Measurements from ENCODE around the gene SLC6A4. TPM values are rescaled to one million over a fixed set of nuclear protein-coding genes. Genes with fewer than 3 reads are reported as not detected.

SLC6A4 gene
- total and polyA plus RNA-seq, 7 experiments from 2014 or later: 0.05 to 0.10 (median 0.09) TPM; not detected in 4

DNA sequence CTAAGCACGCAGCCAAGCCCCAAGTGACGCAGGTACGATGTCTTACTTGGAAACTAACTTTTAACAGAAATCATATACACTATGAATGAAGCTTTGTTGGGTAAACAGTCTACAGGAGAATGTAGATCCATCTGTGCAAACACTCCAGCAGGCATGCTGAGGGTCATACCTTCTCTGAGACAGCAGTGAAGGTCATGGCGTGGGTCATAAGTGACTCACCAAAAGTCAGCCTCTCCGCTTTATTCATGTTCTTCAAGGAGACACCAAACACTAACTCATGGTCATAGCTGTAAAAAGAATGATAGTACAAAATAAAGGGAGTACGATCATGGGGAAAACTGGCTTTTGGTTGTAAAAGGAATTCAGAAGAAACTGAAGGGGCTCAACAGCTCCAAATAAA lies 35.6 kb upstream of the SLC6A4 start:
- Mint-ChIP-seq H3K27me3 (no peaks in the 10 kb centered on the region), H3K36me3 (peaks cover 25 to 70% (median 51%) of the 10 kb centered on the region in 5 donors), H3K4me1 (peaks cover 0 to 5% (median 0%) of the 10 kb centered on the region in 7 donors), H3K4me3 (no peak overlapping the region), H3K27ac (no peak overlapping the region), H3K9me3 (no peaks in the 10 kb centered on the region)
- Histone ChIP-seq H3K4me1 (ENCODE audit: control insufficient read depth in 2 of 2, insufficient read depth in 2 of 2, low read length in 2 of 2) (no peaks in the 10 kb centered on the region), H3K27me3 (ENCODE audit: control insufficient read depth in 2 of 2, insufficient read depth in 2 of 2, low read length in 2 of 2) (no peaks in the 10 kb centered on the region), H3K27ac (ENCODE audit: low read depth, low read length) (no peak overlapping the region), H3K4me3 (ENCODE audit: low read length) (no peak overlapping the region), H3K36me3 (ENCODE audit: control insufficient read depth in 2 of 3, insufficient read depth in 3 of 3, low read length in 3 of 3) (peaks cover 15 to 69% (median 17%) of the 10 kb centered on the region in 3 experiments), H3K9me3 (ENCODE audit: control insufficient read depth in 2 of 3, low read length in 3 of 3) (no peaks in the 10 kb centered on the region)
- ChIA-PET POLR2A (no interaction called here), CTCF (interaction anchor here (1.0 kb wide), 1 partner anchor 66 kb away, joined by 4 read pairs; no protein-coding TSS in a partner anchor)
- intact Hi-C loops (cut with micrococcal nuclease): loop anchor here in 1 of 2 donors (2.0 kb wide), 1 partner anchor 66 kb away; no protein-coding TSS in a partner anchor
- no peak for ATAC-seq
- no peak for DNase-seq

DNA sequence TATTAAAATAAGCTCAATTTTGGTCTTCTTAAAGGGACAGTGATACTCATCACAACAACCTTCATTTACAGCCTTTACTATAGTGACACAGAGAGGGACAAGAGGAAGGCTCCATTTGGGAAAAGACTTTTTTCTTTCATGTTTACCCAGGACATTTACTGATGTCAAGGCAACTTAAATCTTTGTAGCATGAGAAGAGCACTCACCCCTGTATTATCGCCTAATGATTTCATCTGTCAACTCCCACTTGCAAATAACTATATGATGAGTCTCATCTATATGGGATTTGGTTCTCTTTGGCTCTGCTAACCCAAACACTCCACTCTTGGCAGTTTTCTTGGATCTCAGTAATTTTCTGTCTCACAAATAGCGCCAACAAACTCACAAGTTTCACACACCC lies 32.1 kb upstream of the SLC6A4 start:
- no peaks in the 10 kb centered on the region for H3K9me3 Mint-ChIP-seq
- intact Hi-C loops (cut with micrococcal nuclease): no loop called here
- peaks cover 16 to 65% (median 38%) of the 10 kb centered on the region in 5 donors for H3K36me3 Mint-ChIP-seq
- H3K4me1 ChIP-seq (ENCODE audit: control insufficient read depth in 2 of 2, insufficient read depth in 2 of 2, low read length in 2 of 2): no peaks in the 10 kb centered on the region
- no peak overlapping the region for H3K4me3 ChIP-seq (ENCODE audit: low read length)
- H3K4me1 Mint-ChIP-seq: no peaks in the 10 kb centered on the region
- no peak overlapping the region for H3K27ac ChIP-seq (ENCODE audit: low read depth, low read length)
- POLR2A ChIA-PET: no interaction called here
- peaks cover 10 to 78% (median 15%) of the 10 kb centered on the region in 3 experiments for H3K36me3 ChIP-seq (ENCODE audit: control insufficient read depth in 2 of 3, insufficient read depth in 3 of 3, low read length in 3 of 3)
- H3K9me3 ChIP-seq (ENCODE audit: control insufficient read depth in 2 of 3, low read length in 3 of 3): no peaks in the 10 kb centered on the region
- peak overlapping the region in 2 of 9 donors; percentile 37 to 49 for H3K27ac Mint-ChIP-seq
- no peaks in the 10 kb centered on the region for H3K27me3 Mint-ChIP-seq
- CTCF ChIA-PET: interaction anchor here (1.2 kb wide), 1 partner anchor 169 kb away, joined by 4 read pairs; no protein-coding TSS in a partner anchor
- ATAC-seq: no peak
- no peaks in the 10 kb centered on the region for H3K27me3 ChIP-seq (ENCODE audit: control insufficient read depth in 2 of 2, insufficient read depth in 2 of 2, low read length in 2 of 2)
- DNase-seq: no peak
- no peak overlapping the region for H3K4me3 Mint-ChIP-seq

DNA sequence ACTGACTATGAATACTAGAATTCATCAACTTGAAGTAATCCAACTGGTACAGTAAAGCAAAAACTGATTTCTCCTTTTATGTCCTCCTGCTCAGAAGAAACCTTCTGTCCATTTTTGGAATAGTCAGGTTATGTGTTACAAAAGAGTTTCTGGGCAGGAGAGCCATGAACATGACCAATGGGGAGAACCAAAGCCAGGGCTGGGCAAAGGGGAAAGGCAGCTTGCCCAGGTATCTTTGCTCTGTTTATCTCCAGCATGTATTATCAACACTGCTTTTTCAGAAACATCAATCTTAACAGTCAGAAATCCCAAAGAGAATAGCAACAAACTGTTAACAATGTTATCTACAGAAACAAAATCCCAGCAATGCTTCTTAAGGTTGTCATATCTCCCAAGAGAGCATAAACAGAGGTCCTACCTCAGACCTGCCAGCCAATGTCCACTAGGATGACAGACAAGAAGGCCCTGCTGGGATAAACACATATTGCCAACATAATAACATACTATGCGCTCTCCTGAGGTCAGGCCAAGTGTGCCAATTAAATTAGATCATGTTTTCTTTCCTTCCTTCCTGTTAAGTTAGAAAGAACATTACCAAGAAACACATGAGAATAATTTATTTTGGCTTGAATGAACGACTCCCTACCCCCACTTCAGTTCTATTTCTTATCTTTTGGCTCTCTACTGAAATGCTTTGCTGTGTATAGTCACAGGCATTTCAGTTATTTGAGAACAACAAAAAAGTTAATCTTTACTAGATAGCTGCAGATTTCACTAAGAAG lies 28.2 kb upstream of the SLC6A4 start:
- H3K27ac ChIP-seq (ENCODE audit: low read depth, low read length): no peak overlapping the region
- no peak overlapping the region for H3K4me3 Mint-ChIP-seq
- intact Hi-C loops (cut with micrococcal nuclease): no loop called here
- POLR2A ChIA-PET: interaction anchor here (0.6 kb wide), 1 partner anchor 72 kb away, joined by 3 read pairs; no protein-coding TSS in a partner anchor
- no peak overlapping the region for H3K4me3 ChIP-seq (ENCODE audit: low read length)
- H3K4me1 Mint-ChIP-seq: peaks cover 0 to 8% (median 2%) of the 10 kb centered on the region in 7 donors
- H3K4me1 ChIP-seq (ENCODE audit: control insufficient read depth in 2 of 2, insufficient read depth in 2 of 2, low read length in 2 of 2): no peaks in the 10 kb centered on the region
- ATAC-seq (no peak), DNase-seq (no peak)
- H3K27me3 Mint-ChIP-seq: no peaks in the 10 kb centered on the region
- CTCF ChIA-PET: interaction anchor here (0.5 kb wide), 1 partner anchor 481 kb away, joined by 3 read pairs; no protein-coding TSS in a partner anchor
- H3K9me3 Mint-ChIP-seq: no peaks in the 10 kb centered on the region
- H3K27me3 ChIP-seq (ENCODE audit: control insufficient read depth in 2 of 2, insufficient read depth in 2 of 2, low read length in 2 of 2): no peaks in the 10 kb centered on the region
- peaks cover 7 to 64% (median 17%) of the 10 kb centered on the region in 3 experiments for H3K36me3 ChIP-seq (ENCODE audit: control insufficient read depth in 2 of 3, insufficient read depth in 3 of 3, low read length in 3 of 3)
- H3K9me3 ChIP-seq (ENCODE audit: control insufficient read depth in 2 of 3, low read length in 3 of 3): no peaks in the 10 kb centered on the region
- H3K27ac Mint-ChIP-seq: no peak overlapping the region
- peaks cover 13 to 69% (median 37%) of the 10 kb centered on the region in 5 donors for H3K36me3 Mint-ChIP-seq

DNA sequence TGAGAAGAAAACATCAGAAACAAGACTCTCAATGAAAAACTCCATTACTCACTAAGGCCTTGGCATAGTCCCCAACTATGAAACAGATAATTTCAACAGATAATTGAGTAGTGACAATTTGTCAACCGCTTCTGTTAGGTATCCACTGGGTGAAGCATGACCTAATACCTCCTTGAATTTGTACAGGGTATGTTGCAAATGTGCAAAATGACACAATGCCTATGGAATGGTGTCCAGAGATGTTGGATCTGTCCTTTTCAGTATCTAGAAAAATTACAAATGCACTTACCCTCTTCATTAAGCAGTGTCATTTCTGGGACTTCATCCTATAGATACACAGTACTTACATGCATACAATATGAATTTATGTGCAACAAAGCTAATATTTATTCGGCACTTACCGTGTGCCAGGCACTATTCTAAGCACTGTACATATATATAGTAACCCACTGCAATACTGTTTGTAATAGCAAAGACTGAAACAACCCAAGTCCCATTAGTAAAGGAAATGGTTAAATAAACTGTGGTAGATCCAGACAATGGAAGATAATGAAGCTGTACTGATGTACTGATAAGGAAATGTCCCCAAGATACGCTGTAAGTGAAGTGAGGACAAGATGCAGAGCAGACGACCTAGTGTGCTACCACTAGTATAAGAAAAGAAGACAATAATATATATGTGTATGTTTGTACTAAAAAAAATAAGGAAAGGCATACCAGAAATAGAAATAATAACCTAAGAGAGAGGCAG lies 21.4 kb upstream of the SLC6A4 start:
- Histone ChIP-seq H3K36me3 (ENCODE audit: control insufficient read depth in 2 of 3, insufficient read depth in 3 of 3, low read length in 3 of 3) (peaks cover 0 to 34% (median 13%) of the 10 kb centered on the region in 3 experiments), H3K4me1 (ENCODE audit: control insufficient read depth in 2 of 2, insufficient read depth in 2 of 2, low read length in 2 of 2) (no peaks in the 10 kb centered on the region), H3K4me3 (ENCODE audit: low read length) (no peak overlapping the region), H3K27me3 (ENCODE audit: control insufficient read depth in 2 of 2, insufficient read depth in 2 of 2, low read length in 2 of 2) (no peaks in the 10 kb centered on the region), H3K9me3 (ENCODE audit: control insufficient read depth in 2 of 3, low read length in 3 of 3) (no peaks in the 10 kb centered on the region), H3K27ac (ENCODE audit: low read depth, low read length) (no peak overlapping the region)
- intact Hi-C loops (cut with micrococcal nuclease): no loop called here
- DNase-seq (no peak), ATAC-seq (no peak)
- CTCF ChIA-PET: interaction anchor here (1.8 kb wide), 1 partner anchor 80 kb away, joined by 5 read pairs; no protein-coding TSS in a partner anchor
- H3K27me3 Mint-ChIP-seq: no peaks in the 10 kb centered on the region
- H3K9me3 Mint-ChIP-seq: no peaks in the 10 kb centered on the region
- H3K4me1 Mint-ChIP-seq: peaks cover 0 to 11% (median 5%) of the 10 kb centered on the region in 7 donors
- POLR2A ChIA-PET: no interaction called here
- H3K36me3 Mint-ChIP-seq: peaks cover 7 to 61% (median 28%) of the 10 kb centered on the region in 5 donors
- H3K27ac Mint-ChIP-seq: no peak overlapping the region
- no peak overlapping the region for H3K4me3 Mint-ChIP-seq

DNA sequence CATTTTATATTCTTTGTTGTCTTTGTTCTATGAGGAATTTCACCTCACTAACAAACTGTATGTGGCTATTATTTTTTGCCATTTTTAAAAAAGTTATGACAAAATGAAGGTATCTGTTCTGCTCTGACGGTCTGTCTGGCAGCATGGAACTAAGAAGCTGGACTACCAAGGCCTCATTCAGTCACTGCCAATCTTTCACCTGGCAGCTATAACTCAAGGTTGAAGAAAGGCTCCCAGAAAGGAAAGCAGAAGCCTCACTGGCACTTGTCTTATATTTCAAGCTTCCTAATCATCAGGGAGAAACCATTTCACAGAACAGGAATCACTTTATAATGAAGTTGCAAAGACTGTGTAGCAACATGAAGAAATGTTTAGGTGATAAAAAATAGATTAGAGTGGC lies 18.7 kb upstream of the SLC6A4 start:
- no peak overlapping the region for H3K27ac Mint-ChIP-seq
- no peaks in the 10 kb centered on the region for H3K27me3 ChIP-seq (ENCODE audit: control insufficient read depth in 2 of 2, insufficient read depth in 2 of 2, low read length in 2 of 2)
- H3K9me3 Mint-ChIP-seq: no peaks in the 10 kb centered on the region
- DNase-seq (no peak), ATAC-seq (no peak)
- no peaks in the 10 kb centered on the region for H3K4me1 ChIP-seq (ENCODE audit: control insufficient read depth in 2 of 2, insufficient read depth in 2 of 2, low read length in 2 of 2)
- no peak overlapping the region for H3K4me3 ChIP-seq (ENCODE audit: low read length)
- peaks cover 7 to 57% (median 30%) of the 10 kb centered on the region in 5 donors for H3K36me3 Mint-ChIP-seq
- POLR2A ChIA-PET: no interaction called here
- H3K9me3 ChIP-seq (ENCODE audit: control insufficient read depth in 2 of 3, low read length in 3 of 3): no peaks in the 10 kb centered on the region
- peaks cover under 1 to 40% (median 3%) of the 10 kb centered on the region in 3 experiments for H3K36me3 ChIP-seq (ENCODE audit: control insufficient read depth in 2 of 3, insufficient read depth in 3 of 3, low read length in 3 of 3)
- H3K27me3 Mint-ChIP-seq: no peaks in the 10 kb centered on the region
- H3K4me3 Mint-ChIP-seq: no peak overlapping the region
- intact Hi-C loops (cut with micrococcal nuclease): no loop called here
- CTCF ChIA-PET: no interaction called here
- H3K4me1 Mint-ChIP-seq: peaks cover 0 to 10% (median under 1%) of the 10 kb centered on the region in 7 donors
- H3K27ac ChIP-seq (ENCODE audit: low read depth, low read length): no peak overlapping the region

DNA sequence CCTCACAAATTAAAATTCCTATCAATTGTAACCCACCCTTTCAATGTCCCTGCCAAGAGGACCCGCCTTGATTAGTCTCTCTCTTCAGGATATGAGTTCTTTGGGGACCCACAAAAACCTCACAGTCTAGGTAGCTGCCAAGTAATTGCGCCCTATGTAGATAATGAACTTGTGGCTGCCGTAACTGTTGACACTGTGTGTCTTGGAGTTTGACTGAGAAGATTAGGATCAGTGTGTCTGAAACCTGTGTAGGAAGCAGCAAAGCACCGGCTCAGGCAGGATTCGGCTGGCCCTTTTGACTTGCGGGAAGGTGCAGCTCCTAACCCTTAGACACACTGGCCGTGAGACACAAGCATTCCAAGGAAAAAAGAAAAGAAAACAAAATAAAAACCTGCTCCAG lies 17.8 kb upstream of the SLC6A4 start:
- CTCF ChIA-PET: no interaction called here
- Mint-ChIP-seq H3K36me3 (peaks cover 10 to 56% (median 26%) of the 10 kb centered on the region in 5 donors), H3K4me1 (peaks cover 0 to 4% (median 0%) of the 10 kb centered on the region in 7 donors)

More for the DNA sequence above, 17.8 kb upstream of the SLC6A4 start:
- Histone ChIP-seq H3K4me1 (ENCODE audit: control insufficient read depth in 2 of 2, insufficient read depth in 2 of 2, low read length in 2 of 2) (no peaks in the 10 kb centered on the region), H3K4me3 (ENCODE audit: low read length) (no peak overlapping the region), H3K27me3 (ENCODE audit: control insufficient read depth in 2 of 2, insufficient read depth in 2 of 2, low read length in 2 of 2) (no peaks in the 10 kb centered on the region), H3K36me3 (ENCODE audit: control insufficient read depth in 2 of 3, insufficient read depth in 3 of 3, low read length in 3 of 3) (peaks cover 0 to 40% (median 3%) of the 10 kb centered on the region in 3 experiments), H3K27ac (ENCODE audit: low read depth, low read length) (no peak overlapping the region), H3K9me3 (ENCODE audit: control insufficient read depth in 2 of 3, low read length in 3 of 3) (no peaks in the 10 kb centered on the region)
- H3K27me3 Mint-ChIP-seq: no peaks in the 10 kb centered on the region
- DNase-seq (no peak), ATAC-seq (no peak)
- no peak overlapping the region for H3K4me3 Mint-ChIP-seq
- intact Hi-C loops (cut with micrococcal nuclease): no loop called here
- peak overlapping the region in 2 of 9 donors; percentile 14 to 36 for H3K27ac Mint-ChIP-seq
- no peaks in the 10 kb centered on the region for H3K9me3 Mint-ChIP-seq
- POLR2A ChIA-PET: interaction anchor here (0.6 kb wide), 1 partner anchor 39 kb away, joined by 3 read pairs; the partner anchor contains the start of gene BLMH

Data from naive thymus-derived CD4-positive, alpha-beta T cell (primary cell).